SU-DHL-6 (cell line): ENCODE measurements around the gene SGCA.

Experiments
- CTCF ChIP-seq: fragments of 200-600 bp; sonication (generic); IDR thresholded peaks from one replicate; pipeline ENCODE4 v1.5.1; 2017; ENCODE audit warnings: antibody characterized with exemption, mild to moderate bottlenecking, low read length, moderate library complexity; ENCODE audit not compliant: insufficient read depth, poor library complexity, severe bottlenecking
- EZH2phosphoT487 ChIP-seq: fragments of 200-600 bp; sonication (generic), shearing (Covaris generic); conservative IDR thresholded peaks from 2 replicates; pipeline ENCODE4 v1.6.1; 2018; ENCODE audit warnings: mild to moderate bottlenecking, antibody characterized with exemption, low read length, moderate library complexity, mixed read lengths

GRCh38 chr17:50151041-50151936 lies 14.5 kb upstream of the SGCA start:
- TF ChIP-seq CTCF (no peak), EZH2phosphoT487 (no peak)
